Activated CD4-positive, alpha-beta T cell treated with anti-CD3 and anti-CD28 coated beads, Interleukin-2, amount 50 U/mL, for 16 hours (primary cell): ENCODE results near the gene CLTB.
"Not testable (repeated sequence)": the region's sequence is repeated elsewhere in the genome, so short reads cannot be mapped to it uniquely, and the experiment has no call there.

Experiments used
- DNase-seq: peaks from one replicate; pipeline ENCODE4 v3.0.0-alpha.2; 2020

The CLTB gene

GRCh38 chr5:176415952-176416924 is at the start of gene CLTB:
TSS of gene CLTB (minus strand) at chr5:176416539. CDS start at chr5:176416363, 176 bp downstream.
- DNase-seq, result peak; percentile 86

DNA sequence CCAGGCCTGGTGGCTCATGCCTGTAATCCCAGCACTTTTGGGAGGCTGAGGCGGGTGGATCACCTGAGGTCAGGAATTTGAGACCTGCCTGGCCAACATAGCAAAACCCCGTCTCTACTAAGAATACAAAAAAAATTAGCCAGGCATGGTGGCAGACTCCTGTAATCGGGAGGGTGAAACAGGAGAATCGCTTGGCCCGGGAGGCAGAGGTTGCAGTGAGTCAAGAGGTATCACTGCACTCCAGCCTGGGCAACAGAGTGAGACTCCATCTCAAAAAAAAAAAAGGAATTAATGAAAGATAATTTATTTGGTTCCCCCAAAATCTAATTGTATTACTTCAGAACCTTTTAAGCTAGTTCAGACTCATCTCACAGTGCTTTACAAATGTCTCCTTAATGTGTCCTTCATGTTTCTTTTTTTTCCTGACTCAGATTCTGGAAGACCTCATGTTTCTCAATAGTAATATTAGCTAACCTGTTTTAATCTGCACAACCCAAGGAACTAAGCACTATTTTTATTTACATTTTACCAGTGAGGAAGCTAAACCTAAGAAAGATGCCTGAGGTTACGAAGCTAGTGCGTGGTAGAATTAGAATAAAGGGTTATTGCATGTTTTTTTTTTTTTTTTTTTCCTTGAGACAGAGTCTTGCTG is 46.9 kb upstream of the CLTB start:
- DNase-seq, result no peak

- no peak for DNase-seq
Measured at GRCh38 chr5:176461349-176461748, 45.0 kb upstream of the CLTB start.

GRCh38 chr5:176458904-176459561 is 42.7 kb upstream of the CLTB start:
- DNase-seq, result no peak

DNA sequence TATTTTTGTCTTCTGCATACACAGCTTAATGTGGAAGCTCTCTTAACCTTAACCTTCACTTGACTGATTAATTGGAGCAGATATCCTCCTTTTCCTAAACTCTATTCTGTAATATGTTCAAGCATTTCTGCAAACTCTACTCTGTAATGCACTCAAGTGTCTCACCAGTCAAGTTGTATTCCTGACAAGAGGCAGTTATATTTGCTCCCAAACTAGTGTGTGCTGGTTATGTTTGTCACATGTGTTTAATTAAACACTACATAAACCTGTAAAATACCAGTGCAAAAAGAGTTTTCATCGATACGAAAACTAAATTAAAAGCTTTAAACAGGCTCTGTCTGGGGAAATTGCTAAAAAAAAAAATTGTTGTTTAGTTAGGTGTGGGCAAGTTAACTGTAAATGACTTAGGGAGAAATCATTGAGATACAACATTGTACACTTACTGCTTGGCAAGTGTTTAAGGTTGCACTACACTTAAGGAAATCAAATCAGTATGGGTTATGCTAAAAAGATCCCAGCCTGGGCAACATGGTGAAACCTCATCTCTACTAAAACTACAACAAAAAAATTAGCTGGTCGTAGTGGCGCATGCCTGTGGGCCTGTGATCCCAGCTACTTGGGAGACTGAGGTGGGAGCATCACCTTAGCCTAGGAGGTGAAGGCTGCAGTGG is 38.5 kb upstream of the CLTB start:
- DNase-seq, result no peak

DNA sequence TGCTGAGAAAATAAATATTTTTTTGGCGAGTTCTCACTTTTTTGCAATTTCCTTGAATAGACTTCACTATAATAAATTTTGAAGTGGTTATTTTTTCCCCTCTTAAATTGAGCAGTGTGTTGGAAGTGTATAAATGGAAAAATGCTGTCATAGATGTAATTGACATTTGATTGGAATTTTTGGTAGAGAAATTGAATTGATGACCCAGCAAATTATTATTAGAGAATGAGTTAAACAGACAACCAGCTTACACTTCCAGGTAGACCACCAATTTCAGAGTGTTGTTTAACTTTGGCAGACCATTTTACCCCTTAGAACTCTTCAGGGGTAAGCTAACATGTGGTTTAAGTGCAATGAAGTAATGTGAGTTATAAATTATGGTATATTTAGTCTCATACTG is 33.7 kb upstream of the CLTB start:
- DNase-seq, result no peak

DNA sequence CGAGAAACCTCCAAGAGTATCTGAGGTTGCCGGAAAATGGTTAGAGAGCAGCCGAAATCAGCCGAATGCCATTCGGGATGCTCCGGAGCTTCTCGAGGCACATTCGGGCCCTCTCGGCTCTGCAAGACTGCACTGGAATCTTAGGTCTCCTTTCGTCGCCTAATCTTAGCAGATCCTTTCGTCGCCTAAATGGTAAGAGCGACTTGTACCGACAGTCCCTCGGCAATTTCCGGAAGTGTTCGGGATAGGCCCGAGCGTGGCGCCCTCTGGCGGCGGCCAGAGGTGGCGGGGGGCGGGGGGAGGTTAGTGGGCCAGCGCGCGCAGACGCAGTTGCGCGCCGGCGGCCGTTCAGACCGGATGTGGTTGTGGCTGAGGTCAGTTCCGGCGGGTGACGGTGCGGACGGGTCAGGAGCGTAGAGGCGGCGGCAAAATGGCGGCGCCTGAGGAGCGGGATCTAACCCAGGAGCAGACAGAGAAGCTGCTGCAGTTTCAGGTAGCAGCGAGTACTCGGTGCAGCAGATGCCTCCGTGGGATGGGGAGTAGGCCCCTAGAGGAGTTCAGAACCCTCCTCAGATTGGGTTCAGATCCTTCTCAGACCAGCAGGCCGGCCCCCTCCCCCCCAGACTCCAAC is 31.8 kb upstream of the CLTB start, which contains the start of gene FAF2:
FAF2 (plus strand) TSS at position 408 of the 631 bp plus-strand sequence; CDS start at position 431, 23 bp downstream.
- DNase-seq, result peak; percentile 98

- no peak for DNase-seq
Measured at GRCh38 chr5:176447591-176447977, 31.2 kb upstream of the CLTB start.

- peak; percentile 12 for DNase-seq
Measured at GRCh38 chr5:176446884-176447590, 30.7 kb upstream of the CLTB start.

DNA sequence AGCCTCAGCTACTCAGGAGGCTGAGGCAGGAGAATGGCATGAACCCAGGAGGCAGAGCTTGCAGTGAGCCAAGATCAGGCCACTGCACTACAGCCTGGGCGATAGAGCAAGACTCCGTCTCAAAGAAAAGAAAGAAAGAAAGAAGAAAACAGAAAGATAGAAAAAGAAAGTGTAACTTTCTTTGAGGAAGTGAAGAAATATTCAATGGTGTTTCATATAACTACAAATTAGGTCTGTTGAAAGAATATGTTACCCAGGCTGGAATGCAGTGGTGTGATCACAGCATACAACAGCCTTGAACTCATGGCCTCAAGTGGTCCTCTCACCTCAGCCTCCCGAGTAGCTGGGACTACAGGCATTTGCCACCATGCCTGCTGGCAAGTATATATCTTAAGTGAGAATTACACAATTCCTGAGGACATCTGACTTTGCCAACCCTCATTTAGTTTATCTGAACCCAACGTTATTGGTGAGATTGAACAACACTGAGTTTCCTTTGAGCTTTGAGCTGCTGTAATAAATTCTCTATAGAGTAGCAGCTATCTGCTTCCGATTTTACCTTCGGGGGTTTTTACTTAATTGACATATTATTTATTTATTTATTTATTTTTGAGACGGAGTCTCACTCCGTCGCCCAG is 29.8 kb upstream of the CLTB start:
- no peak for DNase-seq

DNA sequence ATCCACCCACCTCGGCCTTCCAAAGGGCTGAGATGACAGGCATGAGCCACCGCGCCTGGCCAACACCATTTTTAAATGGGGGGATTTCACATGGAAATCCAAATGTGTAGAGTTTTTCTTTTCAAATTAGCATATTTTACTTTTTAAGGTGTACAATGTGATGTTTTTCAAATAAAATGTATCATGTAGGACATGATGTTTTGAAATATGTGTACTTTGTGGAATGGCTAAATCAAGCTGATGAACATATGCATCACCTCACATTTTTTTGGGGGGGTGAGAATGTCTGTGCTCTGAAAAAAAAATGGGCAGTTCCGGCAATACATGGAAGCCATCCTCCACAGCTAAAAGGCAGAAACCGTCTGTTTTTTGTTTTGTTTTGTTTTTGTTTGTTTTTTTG is 28.4 kb upstream of the CLTB start:
- no peak for DNase-seq

DNA sequence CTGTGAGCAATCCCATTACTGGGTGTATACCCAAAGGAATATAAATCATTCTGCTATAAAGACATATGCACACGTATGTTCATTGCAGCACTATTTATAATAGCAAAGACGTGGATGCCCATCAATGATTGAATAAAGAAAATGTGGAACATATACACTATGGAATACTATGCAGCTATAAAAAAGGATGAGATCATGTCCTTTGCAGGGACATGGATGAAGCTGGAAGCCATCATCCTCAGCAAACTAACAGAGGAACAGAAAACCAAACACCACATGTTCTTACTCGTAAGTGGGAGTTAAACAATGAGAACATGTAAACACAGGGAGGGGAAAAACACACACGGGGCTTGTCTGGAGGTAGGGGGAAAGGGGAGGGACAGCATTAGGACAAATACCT is 26.6 kb upstream of the CLTB start:
- not testable (repeated sequence) for DNase-seq

DNA sequence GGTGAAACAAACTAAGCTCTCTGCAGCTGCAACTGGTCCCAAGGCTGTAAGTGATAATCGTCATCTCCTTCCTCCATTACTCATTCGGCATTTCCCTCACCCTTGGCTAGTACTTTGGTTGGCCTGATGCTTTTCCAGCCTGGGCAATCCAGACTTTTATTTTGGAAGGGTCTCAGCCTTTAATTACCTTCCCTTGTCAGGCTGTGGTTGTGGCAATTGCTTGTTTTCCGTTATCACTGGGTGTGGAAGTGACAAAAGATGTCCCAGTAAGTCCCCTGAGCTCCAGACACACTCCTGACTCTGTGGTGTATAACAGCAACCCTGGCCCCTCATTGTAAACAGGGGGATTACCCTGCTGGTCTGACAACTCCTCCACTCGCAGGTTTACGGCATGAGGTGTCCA is 25.6 kb upstream of the CLTB start:
- no peak for DNase-seq

GRCh38 chr5:176440927-176441706 is 24.8 kb upstream of the CLTB start:
- no peak for DNase-seq

GRCh38 chr5:176438959-176439757 is 22.8 kb upstream of the CLTB start:
- no peak for DNase-seq

DNA sequence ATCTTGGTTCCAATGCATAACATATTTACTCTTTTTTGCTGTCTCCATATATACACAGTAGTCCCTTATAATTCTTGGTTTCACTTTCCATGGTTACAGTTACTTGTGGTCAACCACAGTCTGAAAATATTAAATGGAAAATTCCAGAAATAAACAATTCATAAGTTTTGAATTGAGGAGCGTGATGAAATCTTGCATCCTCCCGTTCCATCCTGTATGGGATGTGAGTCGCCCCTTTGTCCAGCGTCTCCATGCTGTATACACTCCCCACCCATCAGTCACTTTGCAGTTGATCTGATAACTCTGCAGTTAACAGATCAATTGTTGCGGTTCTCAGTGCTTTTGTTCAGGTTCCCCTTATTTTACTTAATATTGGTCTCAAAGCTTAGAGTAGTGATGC is 20.3 kb upstream of the CLTB start:
- peak; percentile 49 for DNase-seq

DNA sequence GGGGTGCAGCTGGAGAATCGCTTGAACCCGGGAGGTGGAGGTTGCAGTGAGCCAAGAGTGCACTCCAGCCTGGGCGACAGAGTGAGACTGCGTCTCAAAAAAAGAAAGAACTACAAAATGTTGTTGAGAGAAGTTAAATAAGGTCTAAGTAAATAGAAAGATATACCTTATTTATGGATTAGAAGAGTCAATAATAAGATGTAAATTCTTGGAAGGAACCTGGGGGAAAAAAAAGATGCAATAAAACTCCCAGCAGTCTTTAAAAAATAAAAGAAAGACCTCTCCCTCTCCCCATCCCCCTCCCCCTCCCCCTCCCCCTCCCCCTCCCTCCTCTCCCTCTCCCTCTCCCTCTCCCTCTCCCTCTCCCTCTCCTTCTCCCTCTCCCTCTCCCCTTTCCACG is 16.4 kb upstream of the CLTB start:
- no peak for DNase-seq

DNA sequence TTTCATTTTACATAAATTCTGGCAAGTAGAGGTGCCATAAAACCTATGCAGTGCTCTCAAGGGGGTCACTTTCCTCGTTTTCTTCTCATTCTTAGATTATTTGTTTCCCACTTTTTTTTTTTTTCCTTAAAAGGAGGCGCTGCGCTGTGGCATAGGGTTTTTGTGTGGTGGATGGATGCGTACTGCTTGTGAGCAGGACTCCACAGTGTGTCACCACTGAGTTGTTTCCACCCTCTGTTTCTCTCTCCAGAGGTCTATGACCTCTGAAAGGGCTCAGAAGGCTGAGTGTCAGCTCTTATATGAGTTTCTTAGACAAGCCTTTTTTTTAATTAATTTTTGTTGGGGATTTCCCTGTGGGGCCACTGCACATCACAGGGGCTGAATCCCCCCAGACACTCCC is 13.6 kb upstream of the CLTB start:
- DNase-seq, result no peak

DNA sequence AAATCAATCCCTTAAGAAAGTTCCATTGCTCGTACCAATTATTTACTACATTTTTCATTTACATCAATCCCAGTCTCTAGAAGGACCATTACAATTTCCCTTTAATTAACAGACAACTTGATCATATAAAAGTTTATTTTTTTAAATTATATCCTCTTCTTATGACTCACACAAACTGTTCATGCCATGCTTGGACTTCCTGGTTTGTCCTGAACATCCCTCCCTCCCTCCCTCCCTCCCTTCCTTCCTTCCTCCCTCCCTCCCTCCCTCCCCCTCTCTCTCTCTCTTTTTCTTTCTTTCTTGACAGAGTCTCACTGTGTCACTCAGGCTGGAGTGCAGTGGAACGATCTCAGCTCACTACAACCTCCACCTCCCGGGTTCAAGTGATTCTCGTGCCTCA is 11.6 kb upstream of the CLTB start:
- no peak for DNase-seq

- no peak for DNase-seq
Measured at GRCh38 chr5:176426876-176427275, 10.5 kb upstream of the CLTB start.
